ENCODE measurements around the gene RAB25.
A peak's percentile ranks its signal among the peaks of the same experiment; 100 is the strongest.
"Not testable (repeated sequence)": the region's sequence is repeated elsewhere in the genome, so short reads cannot be mapped to it uniquely, and the experiment has no call there.

Gene RAB25

GRCh38 chr1:156055281-156056048, 5.5 kb upstream of the RAB25 start:
- DNase-seq = no peak

DNA sequence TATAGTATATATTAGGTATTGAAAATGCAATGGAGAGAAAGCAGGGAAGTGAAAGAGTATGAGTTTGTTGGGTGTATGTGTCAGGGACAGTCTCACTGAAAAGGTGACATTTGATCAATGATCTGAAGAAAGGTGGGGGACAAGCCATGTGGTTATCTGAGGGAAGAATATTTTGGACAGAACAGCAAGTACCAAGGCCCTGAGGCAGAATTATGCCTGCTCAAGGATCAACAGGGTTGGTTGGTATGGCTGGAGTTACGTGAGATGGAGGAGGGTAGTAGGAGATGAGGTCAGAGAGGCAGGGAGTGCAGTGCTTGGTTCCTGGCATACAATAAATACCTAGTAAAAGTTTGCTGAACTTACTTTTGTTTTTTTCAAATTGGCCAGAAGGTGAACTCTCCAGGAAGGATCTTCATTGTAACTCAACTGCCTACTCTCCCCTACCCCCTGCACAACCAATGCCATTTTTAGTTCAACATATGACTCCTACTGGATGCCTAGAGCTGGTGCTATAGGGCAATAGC, 4.6 kb upstream of the RAB25 start:
- no peak for DNase-seq

DNA sequence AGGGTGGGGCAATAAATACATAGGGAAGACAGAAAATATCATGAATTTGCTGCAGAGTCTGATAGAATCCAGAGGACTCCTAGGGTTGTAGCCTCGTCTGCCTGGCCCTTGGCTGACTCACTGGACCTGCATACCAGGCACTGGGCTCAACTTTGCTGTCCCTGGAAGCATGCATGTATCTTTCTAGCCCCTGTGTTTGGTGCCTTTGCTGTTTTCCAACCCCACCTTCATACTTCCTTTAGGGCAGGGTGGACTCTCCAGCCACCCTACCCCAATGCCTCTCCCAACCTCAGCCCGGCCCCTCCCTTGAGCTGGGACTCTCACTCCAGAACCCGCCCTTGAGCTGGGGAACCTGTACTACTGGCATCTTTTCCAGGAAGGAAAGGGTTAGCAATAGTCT, 1.2 kb downstream of the RAB25 start:
- DNase-seq = no peak

DNA sequence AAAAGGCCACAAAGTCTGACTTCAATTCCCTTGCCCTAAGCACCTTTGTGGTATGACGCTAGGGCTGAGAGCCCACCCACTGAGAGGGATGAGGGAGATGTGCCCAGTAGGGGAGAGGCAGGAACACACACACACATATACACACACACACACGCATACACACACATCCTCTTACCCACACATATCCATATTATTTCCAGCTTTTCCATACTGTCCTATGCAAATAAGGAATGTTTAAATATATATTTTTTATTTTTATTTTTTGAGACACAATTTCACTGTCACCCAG, 3.0 kb downstream of the RAB25 start:
- no peak for DNase-seq

- DNase-seq = no peak
Observed at GRCh38 chr1:156064615-156065014, 3.7 kb downstream of the RAB25 start.

DNA sequence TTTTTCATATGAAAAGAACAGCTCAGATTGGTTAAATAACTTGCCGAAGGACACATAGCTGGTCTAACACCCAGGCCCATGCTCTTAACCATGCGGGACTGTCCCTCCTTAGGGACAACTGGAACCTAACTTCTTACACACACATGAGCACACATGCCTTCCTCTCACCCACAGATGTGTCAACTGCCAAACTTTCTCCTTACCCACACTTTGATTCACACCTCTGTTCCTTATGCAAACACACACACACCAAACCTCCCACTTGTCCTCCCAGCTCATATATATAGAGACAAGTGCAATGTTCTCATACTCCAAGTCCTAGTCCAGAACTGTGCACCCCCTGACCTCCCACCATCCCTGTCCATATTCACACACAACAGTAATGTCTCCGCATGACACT, 4.3 kb downstream of the RAB25 start:
- no peak for DNase-seq

DNA sequence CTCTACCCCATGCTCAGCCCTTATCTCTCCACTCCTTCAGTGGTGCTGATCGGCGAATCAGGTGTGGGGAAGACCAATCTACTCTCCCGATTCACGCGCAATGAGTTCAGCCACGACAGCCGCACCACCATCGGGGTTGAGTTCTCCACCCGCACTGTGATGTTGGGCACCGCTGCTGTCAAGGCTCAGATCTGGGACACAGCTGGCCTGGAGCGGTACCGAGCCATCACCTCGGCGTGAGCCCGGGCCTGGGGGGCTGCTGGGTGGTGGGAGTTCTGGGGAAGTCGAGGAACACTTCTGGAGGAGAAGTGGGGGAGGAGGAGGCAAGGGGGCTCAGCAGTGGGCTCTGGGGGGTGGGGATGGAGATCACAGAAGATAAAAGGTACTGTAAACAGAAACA, 4.9 kb downstream of the RAB25 start:
- no peak for DNase-seq

- DNase-seq = no peak
Observed at GRCh38 chr1:156067262-156067661, 6.3 kb downstream of the RAB25 start.

GRCh38 chr1:156069490-156070455, 8.8 kb downstream of the RAB25 start:
- no peak for DNase-seq

- peak; percentile 75 for DNase-seq
Observed at GRCh38 chr1:156070548-156070947, 9.6 kb downstream of the RAB25 start.

DNA sequence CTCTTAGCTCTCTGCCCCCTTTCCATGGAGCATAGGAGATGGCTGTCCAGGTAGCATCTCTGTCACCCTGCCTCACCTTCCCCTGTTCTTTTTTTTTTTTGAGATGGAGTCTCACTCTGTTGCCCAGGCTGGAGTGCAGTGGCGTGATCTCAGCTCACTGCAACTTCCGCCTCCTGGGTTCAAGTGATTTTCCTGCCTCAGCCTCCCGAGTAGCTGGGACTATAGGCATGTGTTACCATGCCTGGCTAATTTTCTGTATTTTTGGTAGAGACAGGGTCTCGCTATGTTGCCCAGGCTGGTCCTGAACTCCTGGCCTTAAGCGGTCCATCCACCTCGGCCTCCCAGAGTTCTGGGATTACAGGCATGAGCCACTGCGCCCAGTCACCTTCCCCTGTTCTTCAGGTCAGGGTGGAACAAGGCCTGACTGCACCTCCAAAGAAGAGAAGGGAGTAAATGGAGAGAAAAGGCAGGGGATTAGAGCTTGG, 10.4 kb downstream of the RAB25 start:
- DNase-seq = not testable (repeated sequence)

DNA sequence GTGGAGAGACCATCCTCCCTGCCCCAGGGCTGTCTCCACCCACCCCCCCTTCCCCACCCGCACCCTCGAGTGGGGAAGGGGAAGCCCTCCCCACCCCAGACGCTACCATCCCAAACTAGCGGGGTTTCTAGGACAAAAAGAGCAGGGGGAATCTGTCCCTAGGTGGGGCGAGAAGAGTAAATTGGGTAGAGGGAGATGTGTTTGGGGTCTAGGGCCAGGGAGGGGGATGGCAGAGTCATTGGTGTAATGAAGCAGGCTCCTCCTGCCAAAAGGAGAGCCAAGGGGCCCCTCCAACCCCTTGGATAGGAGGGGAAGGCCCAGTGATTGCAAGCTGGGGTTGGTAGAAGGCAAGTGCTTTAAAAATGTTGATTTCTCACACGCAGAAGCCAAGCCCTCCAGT, 11.3 kb downstream of the RAB25 start:
- no peak for DNase-seq

- DNase-seq = no peak
Observed at GRCh38 chr1:156073110-156073687, 12.2 kb downstream of the RAB25 start.

GRCh38 chr1:156073740-156074139, 12.8 kb downstream of the RAB25 start:
- DNase-seq = no peak

DNA sequence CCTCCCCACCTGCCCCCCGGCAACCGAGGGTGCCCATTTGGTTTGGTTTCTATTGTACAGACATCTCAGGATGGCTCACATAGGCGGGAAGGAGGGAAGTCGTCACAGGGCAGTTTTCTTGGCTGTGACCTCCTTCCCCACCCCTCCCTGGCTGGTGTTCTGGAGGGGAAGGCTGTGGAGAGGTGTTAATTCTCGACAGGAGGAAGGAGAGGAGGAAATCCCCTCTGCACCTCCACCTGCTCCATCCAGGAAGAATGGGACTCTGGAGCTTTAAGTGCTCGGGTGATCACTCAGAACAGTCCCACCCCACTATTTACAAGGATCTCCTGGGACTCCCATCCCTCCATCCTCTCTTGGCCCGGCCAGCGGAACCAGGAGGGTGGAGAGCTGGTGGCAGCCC, 13.7 kb downstream of the RAB25 start:
- DNase-seq = no peak

GRCh38 chr1:156075162-156075561, 14.2 kb downstream of the RAB25 start:
- DNase-seq = no peak

GRCh38 chr1:156075775-156076204, 14.8 kb downstream of the RAB25 start:
- no peak for DNase-seq

DNA sequence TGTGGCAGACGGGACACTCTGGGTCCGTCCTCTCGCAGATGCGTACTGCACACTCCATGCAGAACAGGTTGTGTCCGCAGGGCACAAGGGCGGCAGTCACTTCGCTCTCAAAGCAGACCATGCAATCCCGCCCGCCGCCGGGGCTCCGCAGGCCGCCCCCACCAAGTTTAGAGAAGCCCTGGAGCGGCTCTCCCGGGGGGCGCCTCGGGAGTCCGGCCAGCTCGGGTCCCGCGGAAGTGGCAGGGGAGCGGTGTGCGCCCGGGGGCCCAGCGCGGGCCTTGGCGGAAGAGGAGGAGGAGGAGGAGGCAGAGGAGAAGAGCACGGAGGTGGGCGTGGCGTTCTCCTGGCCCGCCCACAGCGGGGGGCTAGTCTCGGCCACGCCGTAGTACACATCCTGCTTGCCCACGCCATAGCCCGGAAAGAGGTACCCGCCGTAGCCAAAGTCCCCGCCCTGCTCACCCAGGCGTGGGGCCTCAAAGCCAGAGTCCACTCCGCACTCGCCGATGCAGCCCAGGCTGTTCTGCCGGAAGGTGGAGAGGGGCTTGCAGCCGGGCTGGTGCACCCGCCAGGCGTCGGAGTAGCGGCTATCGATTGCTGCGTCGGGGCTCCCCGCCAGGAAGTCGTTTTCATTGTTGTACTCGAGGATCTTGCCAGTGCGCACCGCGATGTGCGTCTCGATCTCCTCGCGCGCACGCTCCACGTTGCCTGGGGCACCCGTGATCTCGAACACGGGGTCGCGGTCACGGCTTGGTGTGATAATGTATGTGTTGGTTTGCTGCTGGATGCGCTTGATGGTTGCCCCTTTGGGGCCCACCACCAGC, 15.9 kb downstream of the RAB25 start:
- no peak for DNase-seq

DNA sequence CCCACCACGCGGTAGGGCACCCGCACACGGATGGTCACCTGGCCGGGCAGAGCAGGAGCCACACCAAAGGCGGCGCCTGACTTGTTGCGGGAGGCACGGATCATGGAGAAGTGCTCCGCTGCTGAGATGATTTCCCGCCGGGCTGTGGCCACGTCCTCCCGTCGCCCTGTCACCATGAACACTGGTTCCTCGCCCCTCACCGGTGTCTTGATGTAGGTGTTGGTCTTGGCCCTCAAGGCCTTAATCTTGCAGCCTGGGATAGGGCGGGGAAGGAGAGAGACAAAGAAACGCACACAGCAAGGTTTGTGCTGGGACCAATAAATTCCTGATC, 16.4 kb downstream of the RAB25 start:
- DNase-seq = no peak

DNA sequence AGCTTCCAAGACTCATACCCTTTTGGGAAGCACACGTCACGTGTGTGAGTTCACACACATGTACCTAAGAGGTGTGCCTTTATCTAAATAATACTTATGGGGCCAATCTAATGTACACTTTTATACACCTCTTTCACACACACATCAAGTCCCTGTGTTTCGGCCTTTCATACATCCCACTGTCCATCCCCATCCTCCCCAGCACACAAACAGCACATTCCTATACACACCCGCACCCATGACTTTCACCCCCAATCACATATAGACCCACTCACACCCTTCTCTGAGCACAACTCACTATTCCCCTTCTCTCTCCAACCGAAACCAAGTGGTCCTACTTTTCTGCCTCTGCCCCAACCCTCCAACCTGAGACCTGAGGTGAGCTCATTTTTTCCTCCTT, 17.8 kb downstream of the RAB25 start:
- DNase-seq = no peak

- DNase-seq = no peak
Observed at GRCh38 chr1:156079762-156080161, 18.8 kb downstream of the RAB25 start.

DNA sequence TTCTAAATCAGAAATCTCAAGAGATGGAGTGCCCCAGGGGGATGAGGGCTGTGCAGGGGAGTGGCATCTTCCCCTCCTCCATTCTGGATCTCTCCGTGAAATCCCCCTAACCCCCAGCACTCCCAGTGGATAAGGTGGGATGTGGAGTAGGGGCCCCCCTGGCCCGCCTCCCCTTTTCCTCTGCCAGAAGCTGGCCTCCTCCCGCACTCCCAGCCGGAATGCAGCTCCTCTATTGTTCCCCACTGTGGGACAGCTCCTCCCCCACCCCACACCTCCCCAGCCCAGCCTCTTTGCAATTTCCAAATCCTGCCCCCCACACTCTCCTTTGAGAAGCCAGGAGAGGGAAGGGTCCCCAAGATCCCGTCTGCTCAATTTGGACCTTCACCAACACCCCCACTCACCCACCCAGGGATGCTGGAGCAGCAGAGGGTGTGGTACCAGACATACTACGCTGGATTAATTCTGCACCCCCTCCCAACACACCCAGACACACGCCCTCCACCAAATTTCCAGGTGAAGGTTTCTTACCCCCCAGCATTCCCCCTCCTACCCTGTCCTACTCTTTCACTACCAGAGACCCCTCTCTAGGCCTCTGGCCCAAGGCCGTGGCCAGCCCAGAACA, 19.4 kb downstream of the RAB25 start:
- no peak for DNase-seq

Data from NCI-H2029 (cell line).